ENCODE measurements around the gene PCNX3. TPM values are rescaled to one million over a fixed set of nuclear protein-coding genes. Genes with fewer than 3 reads are reported as not detected.

The PCNX3 gene
- total and polyA plus RNA-seq, 2 of the 13 experiments (the other 11 are each of a cell fraction or from before 2014, with no cell fraction given): 16.2 to 23.0 TPM

DNA sequence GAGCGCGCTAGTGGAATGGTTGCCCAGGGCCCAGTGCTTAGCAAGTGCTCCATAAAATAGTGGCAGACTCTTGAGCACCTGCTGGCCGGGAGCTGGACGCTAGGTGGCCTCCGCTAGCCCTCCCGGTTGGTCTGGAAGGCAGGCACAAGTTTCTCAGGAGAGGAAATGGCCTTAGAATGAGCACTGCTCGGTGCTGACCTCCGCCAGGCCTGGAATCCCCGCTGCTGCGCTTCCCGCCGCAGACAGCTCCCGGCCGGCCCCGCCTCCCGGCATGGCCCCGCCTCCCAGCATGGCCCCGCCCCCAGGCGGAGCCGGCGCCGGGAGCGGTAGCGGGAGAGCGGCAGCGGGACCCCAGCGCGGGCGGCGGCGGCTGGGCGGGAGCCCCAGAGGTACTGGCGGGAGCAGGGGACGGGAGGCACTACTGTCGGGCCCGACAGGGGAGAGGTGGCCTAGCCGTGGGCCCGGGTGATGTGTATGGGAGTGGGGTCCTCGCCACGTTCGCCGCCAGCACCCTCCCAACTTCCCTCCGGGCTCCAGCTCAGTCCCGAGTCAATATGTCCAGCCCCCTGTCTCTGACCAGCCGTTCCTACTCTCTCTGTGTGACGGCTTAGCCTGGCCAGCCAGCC lies 22.3 kb downstream of the PCNX3 start, which contains the start of gene SIPA1 (continued):
- TF ChIP-seq, protein P1, sequence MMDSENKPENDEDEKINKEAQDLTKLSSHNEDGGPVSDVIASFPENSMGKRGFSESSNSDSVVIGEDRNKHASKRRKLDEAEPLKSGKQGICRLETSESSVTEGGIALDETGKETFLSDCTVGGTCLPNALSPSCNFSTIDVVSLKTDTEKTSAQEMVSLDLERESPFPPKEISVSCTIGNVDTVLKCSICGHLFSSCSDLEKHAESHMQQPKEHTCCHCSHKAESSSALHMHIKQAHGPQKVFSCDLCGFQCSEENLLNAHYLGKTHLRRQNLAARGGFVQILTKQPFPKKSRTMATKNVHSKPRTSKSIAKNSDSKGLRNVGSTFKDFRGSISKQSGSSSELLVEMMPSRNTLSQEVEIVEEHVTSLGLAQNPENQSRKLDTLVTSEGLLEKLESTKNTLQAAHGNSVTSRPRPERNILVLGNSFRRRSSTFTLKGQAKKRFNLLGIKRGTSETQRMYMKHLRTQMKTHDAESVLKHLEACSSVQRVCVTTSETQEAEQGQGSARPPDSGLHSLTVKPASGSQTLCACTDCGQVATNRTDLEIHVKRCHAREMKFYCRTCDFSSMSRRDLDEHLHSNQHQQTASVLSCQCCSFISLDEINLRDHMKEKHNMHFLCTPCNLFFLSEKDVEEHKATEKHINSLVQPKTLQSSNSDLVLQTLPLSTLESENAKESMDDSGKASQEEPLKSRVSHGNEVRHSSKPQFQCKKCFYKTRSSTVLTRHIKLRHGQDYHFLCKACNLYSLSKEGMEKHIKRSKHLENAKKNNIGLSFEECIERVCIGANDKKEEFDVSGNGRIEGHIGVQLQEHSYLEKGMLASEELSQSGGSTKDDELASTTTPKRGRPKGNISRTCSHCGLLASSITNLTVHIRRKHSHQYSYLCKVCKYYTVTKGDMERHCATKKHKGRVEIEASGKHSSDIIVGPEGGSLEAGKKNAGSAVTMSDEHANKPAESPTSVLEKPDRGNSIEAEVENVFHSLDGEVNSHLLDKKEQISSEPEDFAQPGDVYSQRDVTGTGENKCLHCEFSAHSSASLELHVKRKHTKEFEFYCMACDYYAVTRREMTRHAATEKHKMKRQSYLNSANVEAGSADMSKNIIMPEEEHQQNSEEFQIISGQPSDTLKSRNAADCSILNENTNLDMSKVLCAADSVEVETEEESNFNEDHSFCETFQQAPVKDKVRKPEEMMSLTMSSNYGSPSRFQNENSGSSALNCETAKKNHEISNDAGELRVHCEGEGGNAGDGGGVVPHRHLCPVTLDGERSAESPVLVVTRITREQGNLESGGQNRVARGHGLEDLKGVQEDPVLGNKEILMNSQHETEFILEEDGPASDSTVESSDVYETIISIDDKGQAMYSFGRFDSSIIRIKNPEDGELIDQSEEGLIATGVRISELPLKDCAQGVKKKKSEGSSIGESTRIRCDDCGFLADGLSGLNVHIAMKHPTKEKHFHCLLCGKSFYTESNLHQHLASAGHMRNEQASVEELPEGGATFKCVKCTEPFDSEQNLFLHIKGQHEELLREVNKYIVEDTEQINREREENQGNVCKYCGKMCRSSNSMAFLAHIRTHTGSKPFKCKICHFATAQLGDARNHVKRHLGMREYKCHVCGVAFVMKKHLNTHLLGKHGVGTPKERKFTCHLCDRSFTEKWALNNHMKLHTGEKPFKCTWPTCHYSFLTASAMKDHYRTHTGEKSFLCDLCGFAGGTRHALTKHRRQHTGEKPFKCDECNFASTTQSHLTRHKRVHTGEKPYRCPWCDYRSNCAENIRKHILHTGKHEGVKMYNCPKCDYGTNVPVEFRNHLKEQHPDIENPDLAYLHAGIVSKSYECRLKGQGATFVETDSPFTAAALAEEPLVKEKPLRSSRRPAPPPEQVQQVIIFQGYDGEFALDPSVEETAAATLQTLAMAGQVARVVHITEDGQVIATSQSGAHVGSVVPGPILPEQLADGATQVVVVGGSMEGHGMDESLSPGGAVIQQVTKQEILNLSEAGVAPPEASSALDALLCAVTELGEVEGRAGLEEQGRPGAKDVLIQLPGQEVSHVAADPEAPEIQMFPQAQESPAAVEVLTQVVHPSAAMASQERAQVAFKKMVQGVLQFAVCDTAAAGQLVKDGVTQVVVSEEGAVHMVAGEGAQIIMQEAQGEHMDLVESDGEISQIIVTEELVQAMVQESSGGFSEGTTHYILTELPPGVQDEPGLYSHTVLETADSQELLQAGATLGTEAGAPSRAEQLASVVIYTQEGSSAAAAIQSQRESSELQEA (CRISPR knock-in tag; IDR thresholded peaks at IDR 0.05; ENCODE audit: not compliant biosample characterization): no peak
- TF ChIP-seq FOXA1 (IDR thresholded peaks at IDR 0.05) (no peak), FOXA1 (CRISPR knock-in tag; IDR thresholded peaks at IDR 0.05) (no peak), ZNF121 (CRISPR knock-in tag; IDR thresholded peaks at IDR 0.05) (no peak), SRY (CRISPR knock-in tag; IDR thresholded peaks at IDR 0.05) (no peak), ZNF709 (CRISPR knock-in tag; IDR thresholded peaks at IDR 0.05) (peak; percentile 51; the same call in 1 of the 2 replicates), IRF2 (CRISPR knock-in tag; IDR thresholded peaks at IDR 0.05) (no peak), ZNF34 (CRISPR knock-in tag; IDR thresholded peaks at IDR 0.05; ENCODE audit: borderline replicate concordance) (no peak), ZNF12 (CRISPR knock-in tag; IDR thresholded peaks at IDR 0.05) (no peak), RAD51 (IDR thresholded peaks at IDR 0.05; ENCODE audit: borderline replicate concordance) (no peak), SKI (IDR thresholded peaks at IDR 0.05; ENCODE audit: partially characterized antibody) (peak; percentile 8), HMGA1 (CRISPR knock-in tag; conservative IDR thresholded peaks at IDR 0.05) (no peak), ZNF629 (CRISPR knock-in tag; conservative IDR thresholded peaks at IDR 0.05) (no peak), BORCS8-MEF2B (CRISPR knock-in tag; IDR thresholded peaks at IDR 0.05) (peak; percentile 73; the same call in 1 of the 2 replicates), ZNF230 (CRISPR knock-in tag; IDR thresholded peaks at IDR 0.05) (no peak), HINFP (CRISPR knock-in tag; IDR thresholded peaks at IDR 0.05; ENCODE audit: low read depth) (no peak), NFIB (CRISPR knock-in tag; IDR thresholded peaks at IDR 0.05; ENCODE audit: borderline replicate concordance) (no peak), RBFOX2 (IDR thresholded peaks at IDR 0.05; ENCODE audit: low read depth, low read length) (peak; percentile 86), REXO4 (CRISPR knock-in tag; IDR thresholded peaks at IDR 0.05; ENCODE audit: borderline replicate concordance) (no peak)
- TF ChIP-seq, protein P2, sequence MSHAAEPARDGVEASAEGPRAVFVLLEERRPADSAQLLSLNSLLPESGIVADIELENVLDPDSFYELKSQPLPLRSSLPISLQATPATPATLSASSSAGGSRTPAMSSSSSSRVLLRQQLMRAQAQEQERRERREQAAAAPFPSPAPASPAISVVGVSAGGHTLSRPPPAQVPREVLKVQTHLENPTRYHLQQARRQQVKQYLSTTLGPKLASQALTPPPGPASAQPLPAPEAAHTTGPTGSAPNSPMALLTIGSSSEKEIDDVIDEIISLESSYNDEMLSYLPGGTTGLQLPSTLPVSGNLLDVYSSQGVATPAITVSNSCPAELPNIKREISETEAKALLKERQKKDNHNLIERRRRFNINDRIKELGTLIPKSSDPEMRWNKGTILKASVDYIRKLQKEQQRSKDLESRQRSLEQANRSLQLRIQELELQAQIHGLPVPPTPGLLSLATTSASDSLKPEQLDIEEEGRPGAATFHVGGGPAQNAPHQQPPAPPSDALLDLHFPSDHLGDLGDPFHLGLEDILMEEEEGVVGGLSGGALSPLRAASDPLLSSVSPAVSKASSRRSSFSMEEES (CRISPR knock-in tag; IDR thresholded peaks at IDR 0.05): no peak
